GM12875 (cell line): ENCODE results near the gene FNDC3B.
"Not testable (repeated sequence)": the region's sequence is repeated elsewhere in the genome, so short reads cannot be mapped to it uniquely, and the experiment has no call there.

ENCODE experiments used
- H3K4me3 ChIP-seq: one replicate; pipeline ENCODE4 v1.5.1; 2011; ENCODE audit warnings: low read depth, low read length, control low read depth
- TF ChIP-seq, protein P1 (sequence below): IDR thresholded peaks from 2 replicates; pipeline ENCODE4 v1.5.1; 2011; ENCODE audit warnings: low read depth, mild to moderate bottlenecking, control low read depth, inconsistent platforms, low read length, moderate library complexity, borderline replicate concordance; ENCODE audit not compliant: insufficient read depth

FNDC3B gene

GRCh38 chr3:172241405-172241804, 202.0 kb downstream of the FNDC3B start:
- H3K4me3 ChIP-seq, result no peak overlapping the region
- TF ChIP-seq, protein P1, sequence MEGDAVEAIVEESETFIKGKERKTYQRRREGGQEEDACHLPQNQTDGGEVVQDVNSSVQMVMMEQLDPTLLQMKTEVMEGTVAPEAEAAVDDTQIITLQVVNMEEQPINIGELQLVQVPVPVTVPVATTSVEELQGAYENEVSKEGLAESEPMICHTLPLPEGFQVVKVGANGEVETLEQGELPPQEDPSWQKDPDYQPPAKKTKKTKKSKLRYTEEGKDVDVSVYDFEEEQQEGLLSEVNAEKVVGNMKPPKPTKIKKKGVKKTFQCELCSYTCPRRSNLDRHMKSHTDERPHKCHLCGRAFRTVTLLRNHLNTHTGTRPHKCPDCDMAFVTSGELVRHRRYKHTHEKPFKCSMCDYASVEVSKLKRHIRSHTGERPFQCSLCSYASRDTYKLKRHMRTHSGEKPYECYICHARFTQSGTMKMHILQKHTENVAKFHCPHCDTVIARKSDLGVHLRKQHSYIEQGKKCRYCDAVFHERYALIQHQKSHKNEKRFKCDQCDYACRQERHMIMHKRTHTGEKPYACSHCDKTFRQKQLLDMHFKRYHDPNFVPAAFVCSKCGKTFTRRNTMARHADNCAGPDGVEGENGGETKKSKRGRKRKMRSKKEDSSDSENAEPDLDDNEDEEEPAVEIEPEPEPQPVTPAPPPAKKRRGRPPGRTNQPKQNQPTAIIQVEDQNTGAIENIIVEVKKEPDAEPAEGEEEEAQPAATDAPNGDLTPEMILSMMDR, result no peak

DNA sequence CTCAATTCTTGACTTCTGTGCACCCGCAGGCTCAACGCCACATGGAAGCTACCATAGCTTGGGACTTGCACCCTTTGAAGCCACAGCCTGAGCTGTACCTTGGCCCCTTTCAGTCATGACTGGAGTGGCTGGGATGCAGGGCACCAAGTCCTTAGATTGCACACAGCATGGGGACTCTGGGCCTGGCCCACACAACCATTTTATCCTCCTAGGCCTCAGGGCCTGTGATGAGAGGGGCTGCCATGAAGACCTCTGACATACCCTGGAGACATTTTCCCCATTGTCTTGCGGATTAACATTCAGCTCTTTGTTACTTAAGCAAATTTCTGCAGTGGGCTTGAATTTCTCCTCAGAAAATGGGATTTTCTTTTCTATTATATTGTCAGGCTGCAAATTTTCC, 203.1 kb downstream of the FNDC3B start:
- H3K4me3 ChIP-seq, result not testable (repeated sequence)

DNA sequence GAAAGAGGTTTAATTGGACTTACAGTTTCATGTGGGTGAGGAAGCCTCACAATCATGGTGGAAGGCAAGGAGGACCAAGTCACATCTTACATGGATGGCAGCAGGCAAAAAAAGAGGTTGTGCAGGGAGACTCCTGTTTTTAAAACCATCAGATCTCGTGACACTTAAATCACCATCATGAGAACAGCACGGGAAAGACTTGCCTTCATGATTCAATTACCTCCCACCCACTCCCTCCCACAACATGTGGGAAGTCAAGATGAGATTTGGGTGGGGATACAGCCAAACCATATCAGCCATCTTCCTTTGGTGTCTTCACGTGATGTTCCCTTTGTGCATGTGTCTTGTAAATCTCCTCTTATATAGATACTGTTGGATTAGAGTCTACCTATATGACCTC, 204.0 kb downstream of the FNDC3B start:
- not testable (repeated sequence) for H3K4me3 ChIP-seq

DNA sequence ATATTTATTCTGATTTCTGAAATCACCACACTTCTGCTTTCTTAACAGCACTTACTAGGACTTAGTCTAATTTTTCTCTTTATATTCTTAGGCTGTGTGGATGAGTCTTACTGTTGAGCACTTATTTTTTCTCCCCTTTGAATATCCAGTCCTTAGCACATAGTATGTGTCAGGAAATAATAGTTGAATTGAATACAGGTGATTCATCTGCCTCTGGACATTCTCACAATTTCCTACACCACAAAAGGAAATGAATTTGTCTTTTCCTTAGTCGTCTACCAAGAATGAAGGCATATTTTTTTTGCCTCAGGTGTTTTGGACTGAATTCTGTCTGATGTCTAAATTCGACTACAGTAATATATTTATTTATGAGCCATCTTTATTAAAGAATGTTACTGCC, 204.6 kb downstream of the FNDC3B start:
- H3K4me3 ChIP-seq, result no peak overlapping the region
- TF ChIP-seq, protein P1, result no peak

DNA sequence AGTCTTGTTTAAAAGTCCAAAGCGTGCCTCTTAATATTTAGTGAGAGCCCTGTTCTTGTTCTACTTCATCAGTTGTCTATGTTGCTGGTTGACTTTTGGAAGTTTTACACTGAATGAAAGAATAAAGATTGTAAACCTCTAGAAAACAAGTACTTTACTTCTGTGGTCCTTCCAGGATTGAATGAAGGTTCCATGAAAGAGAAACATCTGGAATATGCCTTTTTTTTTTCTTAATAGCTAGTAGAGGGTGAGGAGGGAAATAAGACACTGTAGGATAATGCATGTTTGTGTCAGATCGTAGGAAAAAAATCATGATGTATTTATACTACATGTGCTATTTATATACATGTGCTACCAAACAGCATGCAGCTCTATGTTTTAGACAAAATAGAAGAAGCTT, 205.9 kb downstream of the FNDC3B start:
- H3K4me3 ChIP-seq, result no peak overlapping the region

GRCh38 chr3:172246107-172246844, 206.9 kb downstream of the FNDC3B start:
- TF ChIP-seq, protein P1, result no peak
- no peak overlapping the region for H3K4me3 ChIP-seq

More for the DNA sequence above, 205.9 kb downstream of the FNDC3B start:
- TF ChIP-seq, protein P1, result no peak

GRCh38 chr3:172247525-172248274, 208.3 kb downstream of the FNDC3B start:
- TF ChIP-seq, protein P1, result no peak

GRCh38 chr3:172249039-172249438, 209.7 kb downstream of the FNDC3B start:
- no peak overlapping the region for H3K4me3 ChIP-seq
- TF ChIP-seq, protein P1, result no peak

More at GRCh38 chr3:172247525-172248274, 208.3 kb downstream of the FNDC3B start:
- H3K4me3 ChIP-seq, result no peak overlapping the region
